ENCODE data around the gene PPM1F.
"Not testable (repeated sequence)": the region's sequence is repeated elsewhere in the genome, so short reads cannot be mapped to it uniquely, and the experiment has no call there.

PPM1F gene

GRCh38 chr22:21917959-21918261 lies 34.7 kb downstream of the PPM1F start:
- no peak for DNase-seq

- no peak for DNase-seq
Observed at GRCh38 chr22:21917181-21917958, 35.3 kb downstream of the PPM1F start.

DNA sequence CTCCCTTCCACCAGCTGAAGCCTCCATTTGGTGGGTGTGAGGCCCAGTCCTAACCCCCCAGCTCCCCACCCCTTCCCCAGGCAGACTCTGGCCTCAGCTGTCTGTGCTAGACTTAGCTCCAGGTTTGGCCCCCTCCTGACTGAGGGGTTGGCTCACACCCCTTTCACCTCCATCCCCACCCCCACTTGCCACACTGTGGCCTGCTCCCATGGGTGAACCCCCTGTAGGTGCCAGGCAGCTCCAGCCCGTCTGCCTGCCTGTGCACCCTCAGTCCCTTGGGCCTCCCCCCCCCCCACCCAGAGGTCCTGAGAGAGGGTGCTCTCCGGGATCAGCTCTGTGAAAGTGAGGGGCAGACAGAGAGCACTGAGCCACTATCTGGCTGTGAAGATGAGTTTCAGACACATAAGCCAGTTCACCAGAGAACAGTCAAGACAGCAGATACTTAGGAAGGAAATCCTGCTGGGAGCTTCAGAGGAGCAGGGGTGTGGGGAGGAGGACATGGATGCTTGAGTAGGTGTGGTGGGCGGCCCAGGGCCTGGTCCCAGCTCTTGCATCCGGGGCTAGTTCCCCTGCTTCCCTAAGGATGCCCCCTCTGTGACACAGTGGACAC lies 36.2 kb downstream of the PPM1F start:
- no peak for DNase-seq

- no peak for DNase-seq
Observed at GRCh38 chr22:21915624-21916308, 36.9 kb downstream of the PPM1F start.

- DNase-seq: not testable (repeated sequence)
Observed at GRCh38 chr22:21914033-21914642, 38.5 kb downstream of the PPM1F start.

DNA sequence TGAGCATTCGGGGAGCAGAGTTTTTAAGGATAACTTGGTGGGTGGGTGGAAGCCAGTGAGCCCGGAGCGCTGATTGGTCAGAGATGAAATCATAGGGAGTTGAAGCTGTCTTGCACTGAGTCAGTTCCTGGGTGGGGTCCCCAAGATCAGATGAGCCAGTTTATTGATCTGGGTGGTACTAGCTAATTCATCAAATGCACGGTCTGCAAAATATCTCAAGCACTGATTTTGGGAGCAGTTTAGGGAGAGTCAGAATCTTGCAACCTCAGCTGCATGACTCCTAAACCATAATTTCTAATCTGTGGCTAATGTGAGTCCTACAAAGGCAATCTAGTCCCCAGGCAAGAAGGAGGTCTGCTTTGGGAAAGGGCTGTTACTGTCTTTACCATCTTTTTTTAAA lies 42.3 kb downstream of the PPM1F start:
- DNase-seq: not testable (repeated sequence)

DNA sequence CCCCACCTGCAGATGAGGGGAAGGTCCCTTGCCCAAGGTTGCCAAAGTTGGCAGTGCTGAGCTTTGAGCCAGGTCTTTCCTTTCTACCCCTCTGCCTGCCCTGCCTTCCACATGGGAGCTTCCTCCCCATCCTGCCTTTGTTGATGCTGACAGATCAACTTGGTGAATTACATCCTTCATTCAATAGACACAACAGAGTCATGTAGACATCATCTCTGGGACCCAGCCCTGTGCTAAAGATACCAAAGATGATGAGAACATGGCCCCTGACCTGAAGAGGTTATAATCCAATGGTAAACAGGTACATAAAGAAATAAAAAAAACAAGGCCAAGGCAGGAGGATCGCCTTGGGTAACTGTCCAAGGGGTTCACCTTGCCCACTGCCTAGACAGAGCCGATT lies 42.8 kb downstream of the PPM1F start:
- DNase-seq: no peak

GRCh38 chr22:21907638-21908522 lies 44.8 kb downstream of the PPM1F start:
- no peak for DNase-seq

DNA sequence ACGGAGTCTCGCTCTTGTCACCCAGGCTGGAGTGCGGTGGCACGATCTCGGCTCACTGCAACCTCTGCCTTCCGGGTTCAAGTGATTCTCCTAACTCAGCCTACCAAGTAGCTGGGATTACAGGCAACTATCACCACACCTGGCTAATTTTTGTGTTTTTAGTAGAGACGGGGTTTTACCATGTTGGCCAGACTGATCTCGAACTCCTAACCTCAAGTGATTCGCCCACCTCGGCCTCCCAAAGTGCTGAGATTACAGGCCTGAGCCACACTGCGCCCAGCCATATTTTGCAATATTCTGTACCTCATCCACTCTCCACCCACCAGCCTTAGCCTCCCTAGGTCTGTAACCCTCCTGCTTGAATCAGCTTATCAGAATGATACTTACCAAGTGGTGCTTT lies 47.4 kb downstream of the PPM1F start:
- not testable (repeated sequence) for DNase-seq

DNA sequence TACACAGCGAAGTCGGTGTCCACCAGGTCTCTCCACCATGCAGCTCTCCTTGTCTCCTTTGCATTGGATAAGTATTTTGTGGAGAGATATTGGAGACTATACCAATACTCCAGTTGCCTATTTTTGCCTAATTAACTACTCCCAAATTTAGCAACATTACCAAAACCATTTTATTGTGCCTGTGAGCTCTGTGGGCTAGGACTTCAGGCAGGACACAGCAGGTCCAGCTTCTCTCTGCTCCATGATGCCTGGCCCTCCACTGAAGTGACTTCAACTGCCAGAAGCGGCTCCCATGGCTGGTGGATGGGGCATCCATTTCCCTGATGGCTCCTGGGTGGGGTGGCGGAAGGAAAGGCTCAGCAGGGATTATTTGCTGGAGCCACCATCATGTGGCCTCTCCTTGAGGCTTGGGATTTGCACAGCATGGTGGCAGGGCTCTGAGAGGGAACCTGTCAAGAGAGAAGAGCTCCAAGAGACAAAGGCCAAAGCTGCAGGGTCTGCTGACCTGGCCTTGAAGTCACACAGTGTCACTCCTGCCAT lies 48.3 kb downstream of the PPM1F start:
- no peak for DNase-seq

DNA sequence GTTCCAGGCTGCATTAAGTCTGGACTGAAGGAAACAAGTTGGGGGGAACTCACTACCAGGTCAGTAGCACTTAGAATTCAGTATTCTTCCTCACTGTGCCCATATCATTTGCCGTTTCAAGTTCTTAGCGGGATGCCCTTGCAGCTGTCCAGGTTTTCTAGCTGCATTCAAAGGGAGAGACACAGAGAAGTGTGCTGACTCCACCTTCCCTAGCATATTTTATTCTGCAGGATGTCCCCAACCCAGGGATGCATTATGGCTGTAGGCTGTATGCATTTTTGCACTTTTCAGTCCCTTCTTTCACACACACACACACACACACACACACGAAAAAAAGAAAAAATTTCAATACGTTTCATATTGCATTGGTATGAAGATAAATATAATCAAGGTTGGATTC lies 49.4 kb downstream of the PPM1F start:
- DNase-seq: no peak

- no peak for DNase-seq
Observed at GRCh38 chr22:21902296-21903087, 50.2 kb downstream of the PPM1F start.

DNA sequence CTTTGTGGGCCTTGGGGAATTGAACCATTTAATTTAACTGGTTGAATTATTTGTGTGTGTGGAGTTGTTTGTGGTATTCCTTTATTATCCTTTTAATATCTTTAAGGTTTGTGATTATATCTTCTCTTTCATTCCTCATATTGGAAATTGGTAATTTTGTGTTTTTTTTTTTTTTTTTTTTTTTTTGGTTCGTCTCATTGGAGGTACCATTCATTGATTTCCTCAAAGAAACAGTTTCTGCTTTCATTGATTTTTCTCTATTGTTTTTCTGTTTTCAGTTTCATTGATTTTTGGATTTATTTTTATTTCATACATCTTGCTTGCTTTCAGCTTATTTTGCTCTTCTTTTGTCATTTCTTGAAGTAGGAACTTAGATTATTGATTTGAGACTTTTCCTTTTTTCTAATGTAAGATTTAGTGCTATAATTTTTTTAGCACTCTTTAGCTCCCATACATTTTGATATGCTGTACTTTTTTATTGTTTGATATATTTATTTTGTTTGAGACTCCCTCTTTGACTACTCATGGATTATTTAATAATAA lies 54.2 kb downstream of the PPM1F start:
- DNase-seq: no peak

DNA sequence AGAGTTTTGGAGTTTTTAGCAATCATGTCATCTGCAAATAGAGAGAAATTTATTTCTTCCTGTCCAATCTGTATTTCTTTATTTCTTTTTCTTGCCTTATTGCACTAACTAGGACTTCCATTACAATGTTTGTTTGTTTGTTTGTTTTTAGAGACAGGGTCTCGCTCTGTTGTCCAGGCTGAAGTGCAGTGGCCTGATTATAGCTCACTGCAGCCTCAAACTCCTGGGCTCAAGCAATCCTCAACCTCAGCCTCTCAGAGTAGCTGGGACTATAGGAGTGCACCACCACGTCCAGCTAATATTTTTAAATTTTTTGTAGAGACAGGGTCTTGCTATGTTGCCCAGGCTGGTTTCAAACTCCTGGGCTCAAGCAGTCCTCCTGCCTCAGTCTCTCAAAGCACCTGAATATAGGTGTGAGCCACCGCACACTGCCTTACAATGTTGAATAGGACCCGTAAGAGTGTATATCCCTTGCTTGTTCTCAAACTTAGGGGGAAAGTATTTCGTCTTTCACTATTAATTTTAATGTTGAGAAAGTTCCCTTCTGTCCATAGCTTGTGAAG lies 55.6 kb downstream of the PPM1F start:
- DNase-seq: no peak

DNA sequence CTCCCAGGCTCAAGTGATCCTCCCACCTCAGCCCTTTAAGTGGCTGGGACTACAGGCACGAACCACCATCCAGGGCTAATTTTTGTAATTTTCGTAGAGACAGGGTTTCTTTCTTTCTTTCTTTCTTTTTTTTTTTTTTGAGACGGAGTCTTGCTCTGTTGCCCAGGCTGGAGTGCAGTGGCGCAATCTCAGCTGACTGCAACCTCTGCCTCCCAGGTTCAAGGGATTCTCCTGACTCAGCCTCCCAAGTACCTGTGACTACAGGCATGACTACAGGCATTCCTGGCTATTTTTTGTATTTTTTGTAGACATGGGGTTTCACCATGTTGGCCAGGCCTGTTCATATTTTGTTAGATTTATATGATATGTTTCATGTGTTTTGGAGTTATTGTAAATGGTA lies 56.4 kb downstream of the PPM1F start:
- not testable (repeated sequence) for DNase-seq

DNA sequence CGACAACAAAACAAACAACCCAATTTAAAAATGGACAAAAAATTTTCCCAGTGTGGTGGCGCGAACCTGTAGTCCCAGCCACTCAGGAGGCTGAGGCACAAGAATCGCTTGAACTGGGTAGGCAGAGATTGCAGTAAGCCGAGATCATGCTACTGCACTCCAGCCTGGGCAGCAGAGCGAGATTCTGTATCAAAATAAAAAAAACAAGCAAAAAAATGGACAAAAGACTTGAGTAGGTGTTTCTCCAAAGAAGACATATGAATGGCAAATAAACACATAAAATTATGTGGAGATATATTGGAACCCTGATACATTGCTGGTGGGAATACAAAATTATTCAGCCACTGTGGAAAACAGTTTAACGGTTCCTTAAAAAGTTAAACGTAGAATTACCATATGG lies 57.8 kb downstream of the PPM1F start:
- no peak for DNase-seq

DNA sequence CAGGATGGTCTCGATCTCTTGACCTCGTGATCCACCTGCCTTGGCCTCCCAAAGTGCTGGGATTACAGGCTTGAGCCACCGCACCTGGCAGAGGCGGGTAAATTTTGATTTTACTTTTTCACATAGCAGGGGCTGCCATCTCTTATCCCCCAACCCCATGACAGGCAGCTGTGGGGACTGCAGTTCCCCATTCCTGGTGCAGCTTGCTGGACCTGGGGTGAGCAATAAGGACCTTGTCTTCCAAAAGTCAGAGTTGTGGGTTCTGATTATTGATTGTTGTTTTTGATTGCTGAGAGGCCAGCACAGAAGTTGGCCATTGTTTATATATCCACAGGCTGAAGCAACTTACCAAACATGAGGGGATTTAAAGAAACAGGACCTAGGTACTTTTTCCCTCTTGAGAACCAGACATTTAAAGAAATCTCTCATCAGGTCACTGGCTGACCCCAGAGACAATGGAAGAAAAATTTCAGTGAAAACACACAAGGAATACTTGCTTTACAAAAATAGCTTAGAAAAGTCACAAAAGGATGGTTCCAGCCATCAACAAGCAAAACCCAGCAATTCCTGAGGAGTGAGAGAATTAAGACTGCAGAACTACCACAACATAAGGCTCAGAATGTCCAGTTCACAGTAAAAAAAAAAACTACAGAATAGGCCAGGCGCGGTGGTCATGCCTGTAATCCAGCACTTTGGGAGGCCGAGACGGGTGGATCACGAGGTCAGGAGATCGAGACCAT lies 63.2 kb downstream of the PPM1F start:
- no peak for DNase-seq

DNA sequence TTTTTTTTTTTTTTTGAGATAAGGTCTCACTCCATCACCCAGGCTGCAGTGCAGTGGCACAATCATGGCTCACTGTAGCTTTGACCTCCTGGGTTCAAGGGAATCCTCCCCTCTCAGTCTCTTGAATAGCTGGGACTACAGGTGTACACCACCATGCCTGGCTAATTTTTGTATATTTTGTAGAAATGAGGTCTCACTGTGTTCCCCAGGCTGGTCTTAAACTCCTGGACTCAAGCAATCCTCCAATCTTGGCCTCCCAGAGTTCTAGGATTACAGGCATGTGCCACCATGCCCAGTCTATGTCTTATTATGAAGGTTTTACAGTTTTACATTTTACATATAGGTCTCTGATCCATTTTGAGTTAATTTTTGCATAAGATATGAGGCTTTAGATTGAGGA lies 64.8 kb downstream of the PPM1F start:
- DNase-seq: no peak

- DNase-seq: not testable (repeated sequence)
Observed at GRCh38 chr22:21883930-21884329, 68.7 kb downstream of the PPM1F start.

DNA sequence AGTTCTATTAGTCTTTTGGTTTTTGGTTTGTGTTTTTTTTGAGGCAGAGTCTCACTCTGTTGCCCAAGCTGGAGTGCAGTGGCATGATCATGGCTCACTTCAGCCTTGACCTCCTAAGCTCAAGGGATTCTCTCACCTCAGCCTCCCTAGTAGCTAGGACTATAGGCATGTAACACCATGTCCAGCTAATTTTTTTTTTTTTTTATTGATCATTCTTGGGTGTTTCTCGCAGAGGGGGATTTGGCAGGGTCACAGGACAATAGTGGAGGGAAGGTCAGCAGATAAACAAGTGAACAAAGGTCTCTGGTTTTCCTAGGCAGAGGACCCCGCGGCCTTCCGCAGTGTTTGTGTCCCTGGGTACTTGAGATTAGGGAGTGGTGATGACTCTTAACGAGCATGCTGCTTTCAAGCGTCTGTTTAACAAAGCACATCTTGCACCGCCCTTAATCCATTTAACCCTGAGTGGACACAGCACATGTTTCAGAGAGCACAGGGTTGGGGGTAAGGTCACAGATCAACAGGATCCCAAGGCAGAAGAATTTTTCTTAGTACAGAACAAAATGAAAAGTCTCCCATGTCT lies 69.8 kb downstream of the PPM1F start:
- DNase-seq: not testable (repeated sequence)

Measured in SIG-M5 (cell line).